GM12875 (cell line): Measurements from ENCODE around the gene LMBR1.
"Not testable (repeated sequence)": the region's sequence is repeated elsewhere in the genome, so short reads cannot be mapped to it uniquely, and the experiment has no call there.

Experiments
- H3K4me3 ChIP-seq: one replicate; pipeline ENCODE4 v1.5.1; 2011; ENCODE audit warnings: low read depth, low read length, control low read depth
- CTCF ChIP-seq: IDR thresholded peaks from 2 replicates; pipeline ENCODE4 v1.5.1; 2011; ENCODE audit warnings: low read depth, mild to moderate bottlenecking, control low read depth, inconsistent platforms, low read length, moderate library complexity, borderline replicate concordance; ENCODE audit not compliant: insufficient read depth

LMBR1 gene

GRCh38 chr7:156811706-156812105, 81.3 kb downstream of the LMBR1 start:
- TF ChIP-seq CTCF: no peak
- H3K4me3 ChIP-seq: no peak overlapping the region

DNA sequence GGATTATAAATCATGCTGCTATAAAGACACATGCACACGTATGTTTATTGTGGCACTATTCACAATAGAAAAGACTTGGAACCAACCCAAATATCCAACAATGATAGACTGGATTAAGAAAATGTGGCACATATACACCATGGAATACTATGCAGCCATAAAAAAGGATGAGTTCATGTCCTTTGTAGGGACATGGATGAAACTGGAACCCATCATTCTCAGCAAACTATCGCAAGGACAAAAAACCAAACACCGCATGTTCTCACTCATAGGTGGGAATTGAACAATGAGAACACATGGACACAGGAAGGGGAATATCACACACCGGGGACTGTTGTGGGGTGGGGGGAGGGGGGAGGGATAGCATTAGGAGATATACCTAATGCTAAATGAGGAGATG, 89.3 kb downstream of the LMBR1 start:
- H3K4me3 ChIP-seq: not testable (repeated sequence)

DNA sequence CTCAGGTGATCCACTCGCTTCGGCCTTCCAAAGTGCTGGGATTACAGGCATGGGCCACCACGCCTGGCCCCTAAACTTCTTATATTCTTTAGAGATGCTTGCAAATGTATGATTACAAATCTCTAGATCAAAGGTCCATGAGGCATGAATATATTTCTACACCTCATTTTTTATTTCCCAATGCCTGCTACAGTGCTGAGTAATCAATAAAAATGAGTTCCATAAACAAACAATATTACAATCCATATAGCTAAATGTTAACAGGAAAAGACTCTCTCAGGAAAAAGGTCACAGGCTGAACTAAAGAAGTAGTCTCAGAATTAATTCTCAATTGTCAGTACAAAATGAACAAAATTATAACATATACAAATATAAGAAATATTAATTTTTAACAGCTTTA, 90.8 kb downstream of the LMBR1 start:
- TF ChIP-seq CTCF: no peak
- no peak overlapping the region for H3K4me3 ChIP-seq

- no peak for TF ChIP-seq CTCF
- H3K4me3 ChIP-seq: no peak overlapping the region
Observed at GRCh38 chr7:156795415-156795814, 97.6 kb downstream of the LMBR1 start.

DNA sequence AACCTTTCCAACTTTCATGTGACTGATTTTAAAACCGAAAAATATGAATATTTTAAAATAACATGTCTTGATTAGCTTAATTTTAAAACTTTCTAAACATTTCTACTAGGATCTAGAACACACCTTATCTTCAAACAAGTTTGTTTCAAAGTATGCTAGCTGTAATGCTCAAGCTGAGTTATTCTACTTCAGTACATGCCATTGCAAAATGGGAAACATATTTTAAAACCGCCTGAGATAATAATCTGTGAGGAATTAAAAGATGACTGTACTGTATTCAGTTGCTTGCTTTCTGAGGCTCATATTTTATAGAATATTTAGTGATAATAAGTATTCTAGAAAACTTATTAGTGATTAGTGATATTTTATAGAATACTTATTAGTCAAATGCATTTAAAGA, 99.6 kb downstream of the LMBR1 start:
- no peak for TF ChIP-seq CTCF
- H3K4me3 ChIP-seq: no peak overlapping the region

DNA sequence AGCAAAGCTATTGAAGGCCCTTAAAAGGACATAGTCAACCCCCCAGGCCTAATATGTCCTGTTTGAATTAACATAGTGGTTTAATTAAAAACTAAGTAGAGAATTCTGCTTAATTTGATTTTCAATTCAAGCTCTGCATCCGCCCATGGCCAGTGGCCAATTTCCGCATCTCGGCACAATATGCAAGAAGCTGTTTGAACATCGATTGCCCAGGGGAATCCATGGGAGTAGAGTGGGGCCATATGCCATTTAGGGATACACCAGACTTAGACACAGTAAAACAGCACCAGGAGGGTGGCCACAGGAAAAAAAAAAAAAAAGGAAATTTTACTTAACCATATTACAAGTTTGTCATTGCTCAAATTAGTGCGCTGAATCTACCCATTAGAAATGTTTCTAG, 100.4 kb downstream of the LMBR1 start:
- H3K4me3 ChIP-seq: no peak overlapping the region

GRCh38 chr7:156791241-156791640, 101.7 kb downstream of the LMBR1 start:
- no peak for TF ChIP-seq CTCF
- H3K4me3 ChIP-seq: no peak overlapping the region

More for the DNA sequence above, 100.4 kb downstream of the LMBR1 start:
- TF ChIP-seq CTCF: no peak

DNA sequence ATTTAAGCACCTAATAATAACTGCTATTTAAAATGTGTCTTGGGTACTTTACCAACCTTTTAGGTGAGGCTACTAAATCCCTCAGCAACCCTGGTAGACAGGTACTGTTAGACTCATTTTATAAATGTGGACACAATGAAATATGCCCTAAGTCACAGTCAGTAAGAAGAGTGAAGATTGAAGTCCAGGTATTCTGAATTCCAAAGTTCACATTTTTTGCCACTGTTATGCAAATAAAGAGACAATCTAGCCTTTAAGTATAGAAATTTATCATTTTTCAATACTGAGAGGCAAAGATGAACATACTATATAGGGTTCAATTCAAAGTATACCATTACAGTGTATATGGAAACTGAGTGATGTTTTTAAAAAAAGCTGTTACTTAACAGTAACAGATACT, 102.7 kb downstream of the LMBR1 start:
- no peak overlapping the region for H3K4me3 ChIP-seq
- no peak for TF ChIP-seq CTCF
